Activated CD8-positive, alpha-beta T cell treated with anti-CD3 and anti-CD28 coated beads, Interleukin-2, amount 10 ng/mL, durations not matched to agents 7 days and 5 days (primary cell): ENCODE results near the gene PPP1R3G. TPM values are rescaled to one million over a fixed set of nuclear protein-coding genes. Genes with fewer than 3 reads are reported as not detected.
A peak's percentile ranks its signal among the peaks of the same experiment; 100 is the strongest.

ENCODE experiments used
- ATAC-seq: fragments of 150-1000 bp; cut with Tn5 transposase; one replicate; pipeline ENCODE4 v1.10.0; 2021; ENCODE audit warnings: moderate library complexity
- CTCF ChIA-PET: fragments of 350-600 bp; sonication (Branson Sonifier 250); formaldehyde crosslinking; loops from one replicate; lab custom pipeline; 2021; ENCODE audit warnings: antibody characterized with exemption; lab: Charles Lee
- POLR2A ChIA-PET: fragments of 350-600 bp; sonication (Branson Sonifier 250); formaldehyde crosslinking; loops from one replicate; lab custom pipeline; 2021; ENCODE audit warnings: antibody characterized with exemption; lab: Charles Lee
- DNase-seq: peaks from one replicate; pipeline ENCODE4 v3.0.0-alpha.2; 2020
- H3K27ac Mint-ChIP-seq: one replicate; pipeline ENCODE4 v1.8.0; 2021; ENCODE audit warnings: mild to moderate bottlenecking, mixed read lengths
- H3K27me3 Mint-ChIP-seq: one replicate; pipeline ENCODE4 v1.8.0; 2021; ENCODE audit warnings: low read depth, mixed read lengths
- H3K36me3 Mint-ChIP-seq: one replicate; pipeline ENCODE4 v1.8.0; 2021; ENCODE audit warnings: low read depth, mixed read lengths
- H3K4me1 Mint-ChIP-seq: one replicate; pipeline ENCODE4 v1.8.0; 2021; ENCODE audit warnings: low read depth, mixed read lengths
- H3K4me3 Mint-ChIP-seq: one replicate; pipeline ENCODE4 v1.8.0; 2021; ENCODE audit warnings: mild to moderate bottlenecking, mixed read lengths
- H3K9me3 Mint-ChIP-seq: one replicate; pipeline ENCODE4 v1.8.0; 2022; ENCODE audit warnings: mixed read lengths; ENCODE audit not compliant: insufficient read depth
- total RNA-seq, 2 experiments: library from RNA; stranded (reverse); gene quantifications; one replicate each; pipeline ENCODE4 v1.2.3, GENCODE V29; 2021

The PPP1R3G gene
- total RNA-seq, 2 experiments from 2014 or later: 0.05 to 0.11 TPM

- Mint-ChIP-seq H3K9me3 (no peaks in the 10 kb centered on the region), H3K27ac (no peak overlapping the region), H3K4me1 (no peaks in the 10 kb centered on the region), H3K36me3 (no peaks in the 10 kb centered on the region), H3K4me3 (no peak overlapping the region), H3K27me3 (no peaks in the 10 kb centered on the region)
- CTCF ChIA-PET: no interaction called here
- DNase-seq: no peak
- no peak for ATAC-seq
- POLR2A ChIA-PET: no interaction called here
Measured at GRCh38 chr6:5125152-5126006, 40.2 kb downstream of the PPP1R3G start.

- no peak for ATAC-seq
- POLR2A ChIA-PET: no interaction called here
- DNase-seq: no peak
Measured at GRCh38 chr6:5126214-5126613, 41.1 kb downstream of the PPP1R3G start.

GRCh38 chr6:5127106-5127687 lies 42.1 kb downstream of the PPP1R3G start:
- no peak overlapping the region for H3K27ac Mint-ChIP-seq
- H3K4me1 Mint-ChIP-seq: no peaks in the 10 kb centered on the region
- ATAC-seq (no peak), DNase-seq (no peak)
- H3K27me3 Mint-ChIP-seq: no peaks in the 10 kb centered on the region
- no peaks in the 10 kb centered on the region for H3K36me3 Mint-ChIP-seq
- H3K4me3 Mint-ChIP-seq: no peak overlapping the region
- H3K9me3 Mint-ChIP-seq: no peaks in the 10 kb centered on the region
- ChIA-PET POLR2A (no interaction called here), CTCF (interaction anchor here (1.5 kb wide), 1 partner anchor 17 kb away, joined by 5 read pairs; no protein-coding TSS in a partner anchor)

More at GRCh38 chr6:5126214-5126613, 41.1 kb downstream of the PPP1R3G start:
- H3K4me3 Mint-ChIP-seq: no peak overlapping the region
- H3K27me3 Mint-ChIP-seq: no peaks in the 10 kb centered on the region
- no peaks in the 10 kb centered on the region for H3K36me3 Mint-ChIP-seq
- H3K4me1 Mint-ChIP-seq: no peaks in the 10 kb centered on the region
- H3K9me3 Mint-ChIP-seq: no peaks in the 10 kb centered on the region
- CTCF ChIA-PET: no interaction called here
- no peak overlapping the region for H3K27ac Mint-ChIP-seq

GRCh38 chr6:5128351-5128750 lies 43.2 kb downstream of the PPP1R3G start:
- ChIA-PET POLR2A (no interaction called here), CTCF (interaction anchor here (1.5 kb wide), 1 partner anchor 15 kb away, joined by 5 read pairs; no protein-coding TSS in a partner anchor)
- H3K4me1 Mint-ChIP-seq: no peaks in the 10 kb centered on the region
- DNase-seq (no peak), ATAC-seq (no peak)
- no peaks in the 10 kb centered on the region for H3K36me3 Mint-ChIP-seq
- no peaks in the 10 kb centered on the region for H3K9me3 Mint-ChIP-seq
- H3K4me3 Mint-ChIP-seq: no peak overlapping the region
- no peaks in the 10 kb centered on the region for H3K27me3 Mint-ChIP-seq
- no peak overlapping the region for H3K27ac Mint-ChIP-seq

- CTCF ChIA-PET: interaction anchor here (1.0 kb wide), 1 partner anchor 13 kb away, joined by 6 read pairs; no protein-coding TSS in a partner anchor
- Mint-ChIP-seq H3K4me1 (no peaks in the 10 kb centered on the region), H3K27me3 (no peaks in the 10 kb centered on the region), H3K9me3 (no peaks in the 10 kb centered on the region), H3K4me3 (no peak overlapping the region), H3K27ac (no peak overlapping the region), H3K36me3 (no peaks in the 10 kb centered on the region)
- POLR2A ChIA-PET: no interaction called here
- no peak for DNase-seq
- no peak for ATAC-seq
Measured at GRCh38 chr6:5130135-5130866, 45.2 kb downstream of the PPP1R3G start.

GRCh38 chr6:5132731-5133130 lies 47.6 kb downstream of the PPP1R3G start:
- H3K27me3 Mint-ChIP-seq: no peaks in the 10 kb centered on the region
- ATAC-seq (no peak), DNase-seq (no peak)
- ChIA-PET CTCF (interaction anchor here (0.7 to 1.3 kb wide), 3 partner anchors 11 to 247 kb away, joined by 3 to 4 read pairs (median 3); no protein-coding TSS in a partner anchor), POLR2A (interaction anchor here (0.6 kb wide), 1 partner anchor 68 kb away, joined by 3 read pairs; no protein-coding TSS in a partner anchor)
- H3K36me3 Mint-ChIP-seq: no peaks in the 10 kb centered on the region
- no peak overlapping the region for H3K4me3 Mint-ChIP-seq
- H3K4me1 Mint-ChIP-seq: peaks cover 10% of the 10 kb centered on the region
- no peak overlapping the region for H3K27ac Mint-ChIP-seq
- H3K9me3 Mint-ChIP-seq: no peaks in the 10 kb centered on the region

- POLR2A ChIA-PET: no interaction called here
- Mint-ChIP-seq H3K27me3 (no peaks in the 10 kb centered on the region), H3K9me3 (no peaks in the 10 kb centered on the region), H3K4me1 (peaks cover 10% of the 10 kb centered on the region), H3K4me3 (no peak overlapping the region), H3K36me3 (no peaks in the 10 kb centered on the region), H3K27ac (no peak overlapping the region)
- DNase-seq (no peak), ATAC-seq (no peak)
- CTCF ChIA-PET: interaction anchor here (1.0 to 1.5 kb wide), 2 partner anchors 10 to 246 kb away, joined by 5 to 10 read pairs; no protein-coding TSS in a partner anchor
Measured at GRCh38 chr6:5133943-5134342, 48.8 kb downstream of the PPP1R3G start.

GRCh38 chr6:5135788-5136376 lies 50.7 kb downstream of the PPP1R3G start:
- Mint-ChIP-seq H3K27me3 (no peaks in the 10 kb centered on the region), H3K27ac (no peak overlapping the region), H3K4me1 (peaks cover 10% of the 10 kb centered on the region), H3K36me3 (no peaks in the 10 kb centered on the region), H3K9me3 (no peaks in the 10 kb centered on the region), H3K4me3 (no peak overlapping the region)
- DNase-seq (peak; percentile 61), ATAC-seq (peak; percentile 61)
- CTCF ChIA-PET: interaction anchor here (0.7 to 1.2 kb wide), 4 partner anchors 8 to 154 kb away, joined by 3 to 4 read pairs (median 3); no protein-coding TSS in a partner anchor
- POLR2A ChIA-PET: no interaction called here

- ChIA-PET POLR2A (no interaction called here), CTCF (interaction anchor here (0.7 kb wide), 1 partner anchor 13 kb away, joined by 3 read pairs; no protein-coding TSS in a partner anchor)
- no peak overlapping the region for H3K27ac Mint-ChIP-seq
- ATAC-seq (no peak), DNase-seq (no peak)
- no peaks in the 10 kb centered on the region for H3K9me3 Mint-ChIP-seq
- peaks cover 10% of the 10 kb centered on the region for H3K4me1 Mint-ChIP-seq
- H3K27me3 Mint-ChIP-seq: no peaks in the 10 kb centered on the region
- H3K4me3 Mint-ChIP-seq: no peak overlapping the region
- no peaks in the 10 kb centered on the region for H3K36me3 Mint-ChIP-seq
Measured at GRCh38 chr6:5136851-5137250, 51.7 kb downstream of the PPP1R3G start.
